ENCODE data around the gene SLC25A6. TPM values are rescaled to one million over a fixed set of nuclear protein-coding genes. Genes with fewer than 3 reads are reported as not detected.

The SLC25A6 gene
- total RNA-seq, 2 donors from 2014 or later = 419 to 474 TPM

- TF ChIP-seq, protein P1, sequence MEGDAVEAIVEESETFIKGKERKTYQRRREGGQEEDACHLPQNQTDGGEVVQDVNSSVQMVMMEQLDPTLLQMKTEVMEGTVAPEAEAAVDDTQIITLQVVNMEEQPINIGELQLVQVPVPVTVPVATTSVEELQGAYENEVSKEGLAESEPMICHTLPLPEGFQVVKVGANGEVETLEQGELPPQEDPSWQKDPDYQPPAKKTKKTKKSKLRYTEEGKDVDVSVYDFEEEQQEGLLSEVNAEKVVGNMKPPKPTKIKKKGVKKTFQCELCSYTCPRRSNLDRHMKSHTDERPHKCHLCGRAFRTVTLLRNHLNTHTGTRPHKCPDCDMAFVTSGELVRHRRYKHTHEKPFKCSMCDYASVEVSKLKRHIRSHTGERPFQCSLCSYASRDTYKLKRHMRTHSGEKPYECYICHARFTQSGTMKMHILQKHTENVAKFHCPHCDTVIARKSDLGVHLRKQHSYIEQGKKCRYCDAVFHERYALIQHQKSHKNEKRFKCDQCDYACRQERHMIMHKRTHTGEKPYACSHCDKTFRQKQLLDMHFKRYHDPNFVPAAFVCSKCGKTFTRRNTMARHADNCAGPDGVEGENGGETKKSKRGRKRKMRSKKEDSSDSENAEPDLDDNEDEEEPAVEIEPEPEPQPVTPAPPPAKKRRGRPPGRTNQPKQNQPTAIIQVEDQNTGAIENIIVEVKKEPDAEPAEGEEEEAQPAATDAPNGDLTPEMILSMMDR (IDR thresholded peaks at IDR 0.05) = no peak
- DNase-seq = no peak
- H3K36me3 ChIP-seq = no peaks in the 10 kb centered on the region
- H3K27ac ChIP-seq = no peak overlapping the region
- no peaks in the 10 kb centered on the region for H3K4me1 ChIP-seq
- H3K4me3 ChIP-seq = no peak overlapping the region
- H3K9me3 ChIP-seq = no peaks in the 10 kb centered on the region
- no peak overlapping the region for H3K9ac ChIP-seq (ENCODE audit: low read depth in 2 of 2, low read length in 2 of 2)
- no peaks in the 10 kb centered on the region for H3K27me3 ChIP-seq
- intact Hi-C loops (cut with DNase I) = no loop called here
These were observed 8.1 kb upstream of the SLC25A6 start for GRCh38 chrX:1400049-1400448.

GRCh38 chrX:1398431-1399340 is 6.8 kb upstream of the SLC25A6 start:
- no peaks in the 10 kb centered on the region for H3K4me1 ChIP-seq
- no peak overlapping the region for H3K27ac ChIP-seq
- no peak overlapping the region for H3K4me3 ChIP-seq
- no peaks in the 10 kb centered on the region for H3K27me3 ChIP-seq
- TF ChIP-seq, protein P1 (IDR thresholded peaks at IDR 0.05) = no peak
- no peaks in the 10 kb centered on the region for H3K9me3 ChIP-seq
- DNase-seq = no peak
- H3K9ac ChIP-seq (ENCODE audit: low read depth in 2 of 2, low read length in 2 of 2) = no peak overlapping the region
- intact Hi-C loops (cut with DNase I) = loop anchor here (10.0 kb wide), 1 partner anchor 196 kb away; the partner anchor contains the start of gene AKAP17A
- H3K36me3 ChIP-seq = no peaks in the 10 kb centered on the region

DNA sequence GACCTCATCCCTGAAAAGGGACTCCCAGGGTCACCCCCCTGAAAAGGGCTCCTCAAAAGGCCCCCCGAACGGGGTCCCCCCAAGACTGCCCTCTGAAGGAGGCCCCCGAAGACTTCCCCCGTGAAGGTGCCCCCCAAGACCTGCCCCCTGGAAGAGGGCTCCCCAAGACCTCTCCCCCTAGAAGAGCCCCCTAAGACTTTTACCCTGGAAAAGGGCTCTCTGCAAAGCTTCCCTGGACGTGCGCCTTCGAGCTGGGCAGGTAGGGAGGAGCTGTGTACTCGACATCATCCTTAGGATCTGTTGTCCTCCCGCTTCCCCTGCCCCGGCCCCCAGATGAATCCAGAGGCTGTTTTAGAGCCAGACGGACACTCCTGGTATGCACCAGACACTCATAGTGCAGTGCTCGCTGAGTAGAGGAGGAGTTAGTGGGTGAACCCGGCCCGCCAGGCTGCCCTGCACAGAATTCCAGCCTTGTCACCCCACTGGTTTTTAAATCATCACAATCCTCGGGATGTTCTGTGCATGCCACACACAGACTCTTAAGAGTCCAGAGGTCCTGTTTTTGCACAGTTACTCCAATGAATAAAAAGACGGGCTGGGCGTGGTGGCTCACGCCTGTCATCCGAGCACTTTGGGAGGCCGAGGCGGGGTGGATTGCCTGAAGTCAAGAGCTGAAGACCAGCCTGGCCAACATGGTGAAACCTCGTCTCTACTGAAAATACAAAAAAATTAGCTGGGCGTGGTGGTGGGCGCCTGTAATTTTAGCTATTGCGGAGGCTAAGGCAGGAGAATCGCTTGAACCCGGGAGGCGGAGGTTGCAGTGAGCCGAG is 5.7 kb upstream of the SLC25A6 start:
- H3K4me3 ChIP-seq = no peak overlapping the region
- TF ChIP-seq, protein P1 (IDR thresholded peaks at IDR 0.05) = no peak
- H3K36me3 ChIP-seq = no peaks in the 10 kb centered on the region
- DNase-seq = no peak
- H3K9me3 ChIP-seq = no peaks in the 10 kb centered on the region
- H3K4me1 ChIP-seq = no peaks in the 10 kb centered on the region
- intact Hi-C loops (cut with DNase I) = loop anchor here (10.0 kb wide), 1 partner anchor 197 kb away; the partner anchor contains the start of gene AKAP17A
- no peak overlapping the region for H3K27ac ChIP-seq
- H3K9ac ChIP-seq (ENCODE audit: low read depth in 2 of 2, low read length in 2 of 2) = no peak overlapping the region
- no peaks in the 10 kb centered on the region for H3K27me3 ChIP-seq

DNA sequence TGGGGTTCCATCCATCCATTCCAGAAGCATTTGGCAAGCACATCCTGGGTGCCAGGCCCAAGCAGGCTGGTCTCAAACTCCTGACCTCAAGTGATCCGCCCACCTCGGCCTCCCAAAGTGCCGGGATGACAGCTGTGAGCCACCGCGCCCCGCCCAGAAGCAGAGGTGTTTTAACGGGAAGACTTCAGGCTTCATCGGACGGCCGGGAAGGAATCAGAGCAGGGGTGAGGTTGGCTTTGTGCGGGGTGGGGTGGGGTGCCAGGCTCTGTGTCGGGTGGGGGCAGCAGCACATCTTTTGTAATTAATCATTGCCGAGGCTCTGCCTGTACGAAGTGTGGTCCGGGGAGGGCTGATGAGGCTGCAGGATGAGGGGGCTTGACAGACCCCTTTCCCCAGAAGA is 5.1 kb upstream of the SLC25A6 start:
- no peak for DNase-seq
- no peak overlapping the region for H3K27ac ChIP-seq
- TF ChIP-seq, protein P1 (IDR thresholded peaks at IDR 0.05) = no peak
- H3K36me3 ChIP-seq = no peaks in the 10 kb centered on the region
- no peaks in the 10 kb centered on the region for H3K9me3 ChIP-seq
- no peaks in the 10 kb centered on the region for H3K4me1 ChIP-seq
- intact Hi-C loops (cut with DNase I) = loop anchor here (10.0 kb wide), 1 partner anchor 198 kb away; the partner anchor contains the start of gene AKAP17A
- no peaks in the 10 kb centered on the region for H3K27me3 ChIP-seq
- no peak overlapping the region for H3K4me3 ChIP-seq
- H3K9ac ChIP-seq (ENCODE audit: low read depth in 2 of 2, low read length in 2 of 2) = no peak overlapping the region

GRCh38 chrX:1395646-1396216 is 3.8 kb upstream of the SLC25A6 start:
- Histone ChIP-seq H3K27me3 (no peaks in the 10 kb centered on the region), H3K36me3 (no peaks in the 10 kb centered on the region), H3K4me1 (no peaks in the 10 kb centered on the region), H3K27ac (no peak overlapping the region), H3K9me3 (no peaks in the 10 kb centered on the region), H3K9ac (ENCODE audit: low read depth in 2 of 2, low read length in 2 of 2) (no peak overlapping the region), H3K4me3 (no peak overlapping the region)
- intact Hi-C loops (cut with DNase I) = loop anchor here (10.0 kb wide), 1 partner anchor 199 kb away; the partner anchor contains the start of gene AKAP17A
- TF ChIP-seq, protein P1 (IDR thresholded peaks at IDR 0.05) = no peak
- DNase-seq = no peak
